SK-N-MC (cell line): Measurements from ENCODE around the gene ADGRL3.

Experiments used
- EZH2 ChIP-seq: fragments of 200-600 bp; sonication (generic); IDR thresholded peaks from one replicate; pipeline ENCODE4 v1.6.1; 2017; ENCODE audit warnings: antibody characterized with exemption
- POLR2AphosphoS5 ChIP-seq: IDR thresholded peaks from 2 replicates; pipeline ENCODE4 v1.6.1; 2012; ENCODE audit warnings: mild to moderate bottlenecking, low read depth, low read length, borderline replicate concordance

DNA sequence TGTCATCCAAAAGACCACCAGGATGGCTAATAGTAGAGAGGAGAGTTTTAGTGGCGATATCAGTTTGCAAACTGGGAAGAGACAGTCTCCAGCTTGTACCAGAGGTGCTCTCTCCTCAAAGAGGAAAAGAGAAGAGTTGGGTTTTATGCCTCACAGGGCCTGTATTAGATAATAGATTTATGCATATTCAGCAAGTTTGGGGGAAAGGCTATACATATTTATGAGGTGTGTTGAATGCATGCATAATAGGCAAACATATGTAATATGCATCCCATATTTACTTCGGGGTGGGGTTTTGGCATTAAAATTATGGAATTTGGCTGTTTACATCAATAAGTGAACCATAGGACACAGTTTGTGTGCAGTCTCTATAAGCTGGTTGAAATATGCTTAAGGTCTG lies 22.8 kb upstream of the ADGRL3 start:
- no peak for TF ChIP-seq EZH2
- TF ChIP-seq POLR2AphosphoS5 = no peak
